HL-60 (cell line): ENCODE results near the gene LRRC32.

ENCODE experiments used
- DNase-seq, 2 experiments: peaks; one replicate each; pipeline ENCODE4 v3.0.0-alpha.2; 2010 to 2020; ENCODE audit warnings: low read depth in 1 of 2, low spot score in 1 of 2
- H3K27ac ChIP-seq: fragments of 250-450 bp; sonication (Bioruptor Pico); replicated peaks from 2 replicates; pipeline ENCODE4 v1.5.1; 2020; ENCODE audit warnings: mild to moderate bottlenecking, moderate library complexity
- H3K27me3 ChIP-seq: fragments of 250-450 bp; sonication (Bioruptor Pico); 2 replicates; pipeline ENCODE4 v1.5.1; 2021; ENCODE audit warnings: mild to moderate bottlenecking, moderate library complexity; ENCODE audit not compliant: insufficient read depth, poor library complexity, severe bottlenecking
- H3K4me3 ChIP-seq: replicated peaks from 2 replicates; pipeline ENCODE4 v1.5.1; 2011; ENCODE audit warnings: mild to moderate bottlenecking, control low read depth, low read length; ENCODE audit not compliant: insufficient read depth
- GABPA ChIP-seq: IDR thresholded peaks from 2 replicates; pipeline ENCODE4 v1.6.1; 2012; ENCODE audit warnings: low read depth
- POLR2AphosphoS5 ChIP-seq: IDR thresholded peaks from 2 replicates; pipeline ENCODE4 v1.6.1; 2012; ENCODE audit warnings: low read depth
- SPI1 ChIP-seq: IDR thresholded peaks from 2 replicates; pipeline ENCODE4 v1.6.1; 2012; ENCODE audit warnings: low read depth, mild to moderate bottlenecking, borderline replicate concordance
- TF ChIP-seq, protein P1 (sequence below): IDR thresholded peaks from 2 replicates; pipeline ENCODE4 v1.6.1; 2012; ENCODE audit warnings: low read depth; ENCODE audit not compliant: insufficient replicate concordance
- TF ChIP-seq, protein P2 (sequence below): IDR thresholded peaks from one replicate; pipeline ENCODE4 v1.5.1; 2011; ENCODE audit warnings: low read length, control low read depth, inconsistent platforms; ENCODE audit not compliant: insufficient read depth

Gene LRRC32

DNA sequence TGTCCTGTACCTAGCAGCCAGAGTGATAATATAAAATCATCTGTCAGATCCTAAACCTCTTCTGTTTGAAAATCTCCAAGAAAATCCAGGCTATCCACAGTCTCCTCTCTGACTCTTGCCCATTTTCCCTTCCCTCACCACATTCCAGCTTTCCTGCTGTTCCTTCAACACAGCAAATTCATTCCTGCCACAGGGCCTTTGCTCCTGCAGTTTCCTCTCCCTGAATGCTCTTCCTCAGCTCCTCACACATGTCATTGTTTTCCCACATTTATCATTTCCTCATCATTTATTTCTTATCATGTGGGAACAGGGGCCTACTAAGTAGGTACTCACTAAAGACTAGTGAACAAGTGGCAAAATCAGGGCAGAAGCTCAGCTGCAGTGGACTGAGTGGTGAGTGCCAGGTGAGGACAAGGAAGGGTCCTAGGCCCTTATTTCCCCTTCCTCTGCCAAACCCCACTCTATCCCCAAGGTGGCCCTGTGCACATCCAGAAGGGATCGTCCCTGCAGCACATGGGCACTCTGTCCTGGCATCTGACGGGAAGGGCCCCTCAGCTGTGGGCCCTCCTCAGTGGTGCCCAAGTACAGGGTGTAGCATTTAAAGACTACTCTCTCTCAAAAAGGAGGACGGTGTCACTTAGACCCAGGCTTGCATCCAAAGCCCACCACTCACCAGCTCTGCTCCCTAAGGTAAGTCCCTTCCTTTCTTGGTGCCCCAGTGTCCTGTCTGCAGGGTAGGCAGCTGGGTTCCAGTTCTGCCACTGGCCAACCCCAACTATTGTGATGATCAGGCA is 2.0 kb downstream of the LRRC32 start:
- Histone ChIP-seq H3K27ac (no peak overlapping the region), H3K27me3 (peaks cover 30% of the 10 kb centered on the region), H3K4me3 (no peak overlapping the region)
- no peak for DNase-seq
- TF ChIP-seq, protein P1, sequence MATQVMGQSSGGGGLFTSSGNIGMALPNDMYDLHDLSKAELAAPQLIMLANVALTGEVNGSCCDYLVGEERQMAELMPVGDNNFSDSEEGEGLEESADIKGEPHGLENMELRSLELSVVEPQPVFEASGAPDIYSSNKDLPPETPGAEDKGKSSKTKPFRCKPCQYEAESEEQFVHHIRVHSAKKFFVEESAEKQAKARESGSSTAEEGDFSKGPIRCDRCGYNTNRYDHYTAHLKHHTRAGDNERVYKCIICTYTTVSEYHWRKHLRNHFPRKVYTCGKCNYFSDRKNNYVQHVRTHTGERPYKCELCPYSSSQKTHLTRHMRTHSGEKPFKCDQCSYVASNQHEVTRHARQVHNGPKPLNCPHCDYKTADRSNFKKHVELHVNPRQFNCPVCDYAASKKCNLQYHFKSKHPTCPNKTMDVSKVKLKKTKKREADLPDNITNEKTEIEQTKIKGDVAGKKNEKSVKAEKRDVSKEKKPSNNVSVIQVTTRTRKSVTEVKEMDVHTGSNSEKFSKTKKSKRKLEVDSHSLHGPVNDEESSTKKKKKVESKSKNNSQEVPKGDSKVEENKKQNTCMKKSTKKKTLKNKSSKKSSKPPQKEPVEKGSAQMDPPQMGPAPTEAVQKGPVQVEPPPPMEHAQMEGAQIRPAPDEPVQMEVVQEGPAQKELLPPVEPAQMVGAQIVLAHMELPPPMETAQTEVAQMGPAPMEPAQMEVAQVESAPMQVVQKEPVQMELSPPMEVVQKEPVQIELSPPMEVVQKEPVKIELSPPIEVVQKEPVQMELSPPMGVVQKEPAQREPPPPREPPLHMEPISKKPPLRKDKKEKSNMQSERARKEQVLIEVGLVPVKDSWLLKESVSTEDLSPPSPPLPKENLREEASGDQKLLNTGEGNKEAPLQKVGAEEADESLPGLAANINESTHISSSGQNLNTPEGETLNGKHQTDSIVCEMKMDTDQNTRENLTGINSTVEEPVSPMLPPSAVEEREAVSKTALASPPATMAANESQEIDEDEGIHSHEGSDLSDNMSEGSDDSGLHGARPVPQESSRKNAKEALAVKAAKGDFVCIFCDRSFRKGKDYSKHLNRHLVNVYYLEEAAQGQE = no peak
- TF ChIP-seq GABPA (no peak), SPI1 (no peak), POLR2AphosphoS5 (no peak)
- TF ChIP-seq, protein P2, sequence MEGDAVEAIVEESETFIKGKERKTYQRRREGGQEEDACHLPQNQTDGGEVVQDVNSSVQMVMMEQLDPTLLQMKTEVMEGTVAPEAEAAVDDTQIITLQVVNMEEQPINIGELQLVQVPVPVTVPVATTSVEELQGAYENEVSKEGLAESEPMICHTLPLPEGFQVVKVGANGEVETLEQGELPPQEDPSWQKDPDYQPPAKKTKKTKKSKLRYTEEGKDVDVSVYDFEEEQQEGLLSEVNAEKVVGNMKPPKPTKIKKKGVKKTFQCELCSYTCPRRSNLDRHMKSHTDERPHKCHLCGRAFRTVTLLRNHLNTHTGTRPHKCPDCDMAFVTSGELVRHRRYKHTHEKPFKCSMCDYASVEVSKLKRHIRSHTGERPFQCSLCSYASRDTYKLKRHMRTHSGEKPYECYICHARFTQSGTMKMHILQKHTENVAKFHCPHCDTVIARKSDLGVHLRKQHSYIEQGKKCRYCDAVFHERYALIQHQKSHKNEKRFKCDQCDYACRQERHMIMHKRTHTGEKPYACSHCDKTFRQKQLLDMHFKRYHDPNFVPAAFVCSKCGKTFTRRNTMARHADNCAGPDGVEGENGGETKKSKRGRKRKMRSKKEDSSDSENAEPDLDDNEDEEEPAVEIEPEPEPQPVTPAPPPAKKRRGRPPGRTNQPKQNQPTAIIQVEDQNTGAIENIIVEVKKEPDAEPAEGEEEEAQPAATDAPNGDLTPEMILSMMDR = no peak

DNA sequence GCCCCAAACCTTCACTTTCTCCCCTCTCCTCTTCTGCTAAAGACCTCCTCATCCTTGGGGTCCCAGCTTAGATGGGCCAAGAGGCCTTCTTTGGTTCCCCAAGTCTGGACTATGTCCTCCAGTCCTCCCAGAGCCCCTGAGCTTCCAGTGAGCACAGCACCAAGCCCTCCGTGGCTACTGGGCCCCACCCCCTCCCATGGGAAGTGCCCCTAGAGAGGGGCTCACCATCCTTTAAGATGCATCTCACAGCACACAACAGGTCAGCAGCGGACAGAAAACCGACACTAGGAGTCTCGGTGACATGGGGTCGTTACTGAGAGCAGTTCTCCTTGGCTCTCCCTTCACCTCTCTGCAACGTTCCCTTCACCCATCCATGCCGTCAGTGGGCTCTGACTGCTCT is 2.7 kb downstream of the LRRC32 start:
- H3K27me3 ChIP-seq = peaks cover 30% of the 10 kb centered on the region

DNA sequence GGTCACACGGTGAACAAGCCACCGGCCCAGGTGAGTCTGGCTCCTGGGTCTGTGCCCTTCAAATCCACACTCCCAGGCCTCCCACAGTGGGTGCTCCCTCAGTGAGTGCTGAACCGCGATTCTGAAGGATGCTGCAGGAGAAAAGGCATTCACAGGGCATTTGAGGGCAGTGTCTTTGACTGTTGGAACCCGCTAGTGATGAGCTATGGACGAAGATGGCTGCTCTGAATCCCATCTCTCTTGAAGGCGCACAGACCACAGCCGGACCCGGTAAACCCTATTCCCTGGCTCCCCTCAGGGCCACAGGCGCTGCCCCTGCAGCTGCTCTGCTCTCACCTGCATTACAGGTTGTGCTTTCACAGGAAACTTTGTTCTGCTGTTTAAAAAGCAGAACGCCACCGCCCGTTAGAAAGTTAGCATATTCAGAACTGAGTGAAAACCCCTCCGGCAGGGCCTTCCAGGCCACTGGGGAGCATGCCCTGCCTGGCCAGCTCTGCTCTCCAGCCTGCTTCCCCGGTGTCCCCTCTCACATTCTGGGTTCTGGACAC is 3.2 kb downstream of the LRRC32 start:
- no peak overlapping the region for H3K27ac ChIP-seq
- TF ChIP-seq POLR2AphosphoS5 (no peak), SPI1 (no peak), GABPA (no peak)
- TF ChIP-seq, protein P1 = no peak
- TF ChIP-seq, protein P2 = no peak
- H3K4me3 ChIP-seq = no peak overlapping the region
- H3K27me3 ChIP-seq = peaks cover 30% of the 10 kb centered on the region
- DNase-seq = no peak

More for the DNA sequence above, 2.7 kb downstream of the LRRC32 start:
- TF ChIP-seq SPI1 = no peak
- Histone ChIP-seq H3K4me3 (no peak overlapping the region), H3K27ac (no peak overlapping the region)
- DNase-seq = no peak

DNA sequence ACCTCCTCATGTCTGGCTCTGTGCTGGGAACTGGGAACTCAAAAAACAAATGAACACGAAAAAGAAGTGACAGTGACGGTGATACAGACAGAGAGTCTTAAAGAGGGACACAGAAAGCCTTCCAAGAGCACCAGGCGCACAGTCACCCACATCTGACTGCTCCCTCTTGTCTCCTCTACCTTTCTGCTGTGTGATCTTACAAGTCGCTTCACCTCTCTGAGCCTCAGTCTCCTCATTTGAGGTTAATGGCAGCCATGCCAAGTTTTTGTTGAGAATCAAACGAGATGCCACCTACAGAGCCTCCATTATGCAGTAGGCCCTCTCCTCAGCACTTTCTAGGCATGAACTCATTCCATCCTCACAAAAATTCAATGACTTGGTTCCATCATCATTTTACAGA is 3.7 kb downstream of the LRRC32 start:
- H3K27ac ChIP-seq = no peak overlapping the region
- TF ChIP-seq POLR2AphosphoS5 = no peak
- TF ChIP-seq, protein P2 = no peak
- no peak for TF ChIP-seq GABPA
- TF ChIP-seq, protein P1 = no peak
- TF ChIP-seq SPI1 = no peak
- no peak for DNase-seq
- no peak overlapping the region for H3K4me3 ChIP-seq
- peaks cover 30% of the 10 kb centered on the region for H3K27me3 ChIP-seq
